SJCRH30 (cell line): Measurements from ENCODE around the gene LILRA1. TPM values are rescaled to one million over a fixed set of nuclear protein-coding genes. Genes with fewer than 3 reads are reported as not detected.
"Not testable (repeated sequence)": the region's sequence is repeated elsewhere in the genome, so short reads cannot be mapped to it uniquely, and the experiment has no call there.

Experiments used
- DNase-seq, 2 experiments: peaks; one replicate each; pipeline ENCODE4 v3.0.0-alpha.2; 2015 to 2020
- H3K27ac ChIP-seq: fragments of 250-450 bp; sonication (Bioruptor Pico); 2 replicates; pipeline ENCODE4 v1.5.1; 2020; ENCODE audit warnings: mild to moderate bottlenecking, moderate library complexity
- H3K27me3 ChIP-seq: fragments of 250-450 bp; sonication (Bioruptor Pico); 2 replicates; pipeline ENCODE4 v1.5.1; 2020; ENCODE audit warnings: mild to moderate bottlenecking, moderate library complexity
- H3K36me3 ChIP-seq: fragments of 250-450 bp; sonication (Bioruptor Pico); 2 replicates; pipeline ENCODE4 v1.5.1; 2020; ENCODE audit warnings: mild to moderate bottlenecking, moderate library complexity
- H3K4me1 ChIP-seq: fragments of 250-450 bp; sonication (Bioruptor Pico); 2 replicates; pipeline ENCODE4 v1.5.1; 2020; ENCODE audit warnings: mild to moderate bottlenecking, moderate library complexity
- H3K4me3 ChIP-seq: fragments of 250-450 bp; sonication (Bioruptor Pico); 2 replicates; pipeline ENCODE4 v1.5.1; 2020; ENCODE audit warnings: mild to moderate bottlenecking, moderate library complexity
- H3K9me3 ChIP-seq: fragments of 250-450 bp; sonication (Bioruptor Pico); replicated peaks from 2 replicates; pipeline ENCODE4 v1.5.1; 2020; ENCODE audit warnings: mild to moderate bottlenecking, moderate library complexity
- total RNA-seq: library from RNA; depleted of rRNA; stranded (reverse); fragments of >200 nt; shearing (Covaris generic); gene quantifications from 2 replicates; pipeline ENCODE4 v1.2.3, GENCODE V29; 2014

Gene LILRA1
- total RNA-seq, 1 experiment from 2014 or later, result not detected

GRCh38 chr19:54572696-54573311 is 20.6 kb upstream of the LILRA1 start:
- Histone ChIP-seq H3K4me3 (no peak overlapping the region), H3K27ac (no peak overlapping the region), H3K4me1 (no peaks in the 10 kb centered on the region), H3K27me3 (no peaks in the 10 kb centered on the region), H3K36me3 (no peaks in the 10 kb centered on the region), H3K9me3 (no peaks in the 10 kb centered on the region)
- no peak for DNase-seq

GRCh38 chr19:54573330-54573872 is 20.0 kb upstream of the LILRA1 start, which contains the start of gene LILRA2:
Gene LILRA2, plus strand, starts transcription at chr19:54573790. Its CDS starts 89 bp downstream, at chr19:54573879.
- no peak for DNase-seq
- Histone ChIP-seq H3K9me3 (no peaks in the 10 kb centered on the region), H3K4me1 (no peaks in the 10 kb centered on the region), H3K27ac (no peak within 1 kb of the TSS), H3K4me3 (no peak within 1 kb of the TSS), H3K27me3 (no peaks in the 10 kb centered on the region), H3K36me3 (no peaks in the 10 kb centered on the region)

GRCh38 chr19:54574051-54574450 is 19.4 kb upstream of the LILRA1 start:
- no peaks in the 10 kb centered on the region for H3K9me3 ChIP-seq
- no peaks in the 10 kb centered on the region for H3K36me3 ChIP-seq
- no peak overlapping the region for H3K27ac ChIP-seq
- no peak overlapping the region for H3K4me3 ChIP-seq
- no peaks in the 10 kb centered on the region for H3K27me3 ChIP-seq
- H3K4me1 ChIP-seq, result no peaks in the 10 kb centered on the region
- DNase-seq, result no peak

- H3K27me3 ChIP-seq, result no peaks in the 10 kb centered on the region
- no peak for DNase-seq
- H3K4me3 ChIP-seq, result no peak overlapping the region
Measured at GRCh38 chr19:54574527-54575056, 18.8 kb upstream of the LILRA1 start.

GRCh38 chr19:54575205-54575604 is 18.2 kb upstream of the LILRA1 start:
- H3K4me1 ChIP-seq, DNase-seq, H3K27ac ChIP-seq, H3K4me3 ChIP-seq, H3K27me3 ChIP-seq, H3K9me3 ChIP-seq, H3K36me3 ChIP-seq: not testable (repeated sequence)

More at GRCh38 chr19:54574527-54575056, 18.8 kb upstream of the LILRA1 start:
- Histone ChIP-seq H3K4me1 (no peaks in the 10 kb centered on the region), H3K36me3 (no peaks in the 10 kb centered on the region), H3K9me3 (no peaks in the 10 kb centered on the region), H3K27ac (no peak overlapping the region)

- Histone ChIP-seq H3K27ac (no peak overlapping the region), H3K27me3 (no peaks in the 10 kb centered on the region), H3K4me1 (no peaks in the 10 kb centered on the region), H3K9me3 (no peaks in the 10 kb centered on the region), H3K4me3 (no peak overlapping the region), H3K36me3 (no peaks in the 10 kb centered on the region)
- DNase-seq, result no peak
Measured at GRCh38 chr19:54576411-54576976, 16.9 kb upstream of the LILRA1 start.

GRCh38 chr19:54577334-54577733 is 16.1 kb upstream of the LILRA1 start:
- no peaks in the 10 kb centered on the region for H3K36me3 ChIP-seq
- H3K9me3 ChIP-seq, result no peaks in the 10 kb centered on the region
- H3K27me3 ChIP-seq, result no peaks in the 10 kb centered on the region
- H3K4me3 ChIP-seq, result no peak overlapping the region
- H3K4me1 ChIP-seq, result no peaks in the 10 kb centered on the region
- no peak for DNase-seq
- no peak overlapping the region for H3K27ac ChIP-seq

- H3K4me3 ChIP-seq, H3K4me1 ChIP-seq, DNase-seq, H3K9me3 ChIP-seq, H3K27ac ChIP-seq, H3K36me3 ChIP-seq, H3K27me3 ChIP-seq: not testable (repeated sequence)
Measured at GRCh38 chr19:54578268-54578667, 15.2 kb upstream of the LILRA1 start.

GRCh38 chr19:54586397-54586796 is 7.0 kb upstream of the LILRA1 start:
- Histone ChIP-seq H3K9me3 (no peaks in the 10 kb centered on the region), H3K36me3 (no peaks in the 10 kb centered on the region), H3K4me1 (no peaks in the 10 kb centered on the region), H3K27ac (no peak overlapping the region), H3K4me3 (no peak overlapping the region), H3K27me3 (peaks cover 6% of the 10 kb centered on the region; the same call in 1 of the 2 replicates)
- DNase-seq, result no peak

- DNase-seq, result no peak
- Histone ChIP-seq H3K9me3 (no peaks in the 10 kb centered on the region), H3K4me1 (no peaks in the 10 kb centered on the region), H3K27me3 (peaks cover 6% of the 10 kb centered on the region; the same call in 1 of the 2 replicates), H3K36me3 (no peaks in the 10 kb centered on the region), H3K27ac (no peak overlapping the region), H3K4me3 (no peak overlapping the region)
Measured at GRCh38 chr19:54587026-54587425, 6.4 kb upstream of the LILRA1 start.

GRCh38 chr19:54593931-54594626 is 647 bp downstream of the LILRA1 start:
- H3K36me3 ChIP-seq, H3K4me1 ChIP-seq, H3K9me3 ChIP-seq, H3K27ac ChIP-seq, DNase-seq, H3K4me3 ChIP-seq, H3K27me3 ChIP-seq: not testable (repeated sequence)

- Histone ChIP-seq H3K36me3 (no peaks in the 10 kb centered on the region), H3K4me1 (no peaks in the 10 kb centered on the region), H3K27me3 (peaks cover 1% of the 10 kb centered on the region; the same call in 1 of the 2 replicates), H3K27ac (no peak overlapping the region), H3K4me3 (no peak overlapping the region), H3K9me3 (no peaks in the 10 kb centered on the region)
- DNase-seq, result no peak
Measured at GRCh38 chr19:54594737-54595136, 1.3 kb downstream of the LILRA1 start.

GRCh38 chr19:54595680-54596436 is 2.4 kb downstream of the LILRA1 start:
- not testable (repeated sequence) for DNase-seq, H3K4me3 ChIP-seq, H3K36me3 ChIP-seq, H3K27ac ChIP-seq, H3K9me3 ChIP-seq, H3K4me1 ChIP-seq, H3K27me3 ChIP-seq

GRCh38 chr19:54600212-54600611 is 6.8 kb downstream of the LILRA1 start:
- H3K9me3 ChIP-seq, result peaks cover 2% of the 10 kb centered on the region; the same call in 1 of the 2 replicates
- no peak overlapping the region for H3K4me3 ChIP-seq
- H3K27me3 ChIP-seq, result no peaks in the 10 kb centered on the region
- DNase-seq, result no peak
- no peaks in the 10 kb centered on the region for H3K4me1 ChIP-seq
- H3K36me3 ChIP-seq, result no peaks in the 10 kb centered on the region
- H3K27ac ChIP-seq, result no peak overlapping the region
